Skeletal muscle tissue (tissue), 4 donors: ENCODE measurements around the gene MAP3K13. TPM values are rescaled to one million over a fixed set of nuclear protein-coding genes. Genes with fewer than 3 reads are reported as not detected.
"Not testable (repeated sequence)": the region's sequence is repeated elsewhere in the genome, so short reads cannot be mapped to it uniquely, and the experiment has no call there.

ENCODE experiments used
- H3K27ac ChIP-seq: one replicate; pipeline ENCODE4 v1.7.0; 2013; ENCODE audit warnings: mild to moderate bottlenecking, low read depth, low read length, inconsistent platforms
- H3K27me3 ChIP-seq, 3 donors: one replicate each; pipeline ENCODE4 v1.7.0; 2013; ENCODE audit warnings: low read length in 3 of 3; ENCODE audit not compliant: control insufficient read depth in 3 of 3, insufficient read depth in 3 of 3
- H3K36me3 ChIP-seq, 3 donors: one replicate each; pipeline ENCODE4 v1.7.0; 2013; ENCODE audit warnings: low read length in 3 of 3; ENCODE audit not compliant: control insufficient read depth in 3 of 3, insufficient read depth in 3 of 3
- H3K4me1 ChIP-seq, 3 donors: one replicate each; pipeline ENCODE4 v1.7.0; 2013; ENCODE audit warnings: low read length in 3 of 3, mild to moderate bottlenecking in 3 of 3; ENCODE audit not compliant: control insufficient read depth in 3 of 3, insufficient read depth in 3 of 3
- H3K4me3 ChIP-seq, 3 donors: one replicate each; pipeline ENCODE4 v1.7.0; 2013; ENCODE audit warnings: low read length in 3 of 3
- H3K9ac ChIP-seq, 3 donors: one replicate each; pipeline ENCODE4 v1.7.0; 2013; ENCODE audit warnings: low read length in 3 of 3, mild to moderate bottlenecking in 3 of 3, moderate library complexity in 2 of 3, low read depth in 1 of 3
- H3K9me3 ChIP-seq, 3 donors: one replicate each; pipeline ENCODE4 v1.7.0; 2013; ENCODE audit warnings: low read length in 3 of 3; ENCODE audit not compliant: control insufficient read depth in 3 of 3
- total RNA-seq: library from RNA; depleted of rRNA; stranded (reverse); fragments of >200 nt; gene quantifications from one replicate; pipeline ENCODE4 v1.2.3, GENCODE V29; 2014
- donor health status: Osteomylitis.

Gene MAP3K13
- total RNA-seq, 1 donor from 2014 or later = 9.9 TPM

DNA sequence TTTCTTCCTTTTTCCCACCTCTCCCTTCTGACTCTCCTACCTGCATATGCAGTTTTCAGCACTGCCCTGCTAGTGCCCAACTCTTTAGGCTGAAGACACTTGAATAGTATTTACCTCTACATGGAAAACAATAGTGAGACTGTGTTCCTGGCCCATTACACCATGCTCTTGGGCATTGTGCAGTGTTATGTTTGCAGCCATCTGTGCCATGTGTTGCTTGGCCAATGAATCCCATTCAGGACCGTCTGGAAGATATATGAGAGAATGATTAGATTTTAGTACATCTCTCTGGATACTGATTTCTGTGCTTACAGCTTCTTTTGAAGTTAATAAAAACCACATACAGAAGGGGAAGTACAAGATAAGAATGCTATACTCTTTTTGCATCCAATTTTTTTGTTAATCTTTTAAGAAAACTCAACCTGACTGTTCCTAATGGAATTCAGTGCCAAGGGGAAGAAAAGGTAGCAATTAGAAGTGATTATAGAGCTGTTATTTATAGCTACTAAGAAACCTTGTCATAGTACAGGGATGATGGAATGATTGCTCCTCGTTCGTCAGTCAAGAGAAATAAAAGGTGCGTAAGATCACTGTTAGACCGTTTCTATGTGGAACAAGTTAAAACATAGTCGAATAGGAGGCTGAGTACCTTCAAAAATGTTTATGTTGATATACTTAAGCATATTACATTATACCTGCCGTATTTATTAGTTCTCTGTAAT is 77.0 kb downstream of the MAP3K13 start:
- Histone ChIP-seq H3K4me1 (no peaks in the 10 kb centered on the region), H3K36me3 (no peaks in the 10 kb centered on the region), H3K27me3 (no peaks in the 10 kb centered on the region), H3K27ac (no peak overlapping the region), H3K9me3 (no peaks in the 10 kb centered on the region), H3K9ac (no peak overlapping the region), H3K4me3 (no peak overlapping the region)

GRCh38 chr3:185442031-185442430 is 79.1 kb downstream of the MAP3K13 start:
- Histone ChIP-seq H3K4me1 (no peaks in the 10 kb centered on the region), H3K27ac (no peak overlapping the region), H3K36me3 (no peaks in the 10 kb centered on the region), H3K9ac (no peak overlapping the region), H3K4me3 (no peak overlapping the region), H3K9me3 (no peaks in the 10 kb centered on the region), H3K27me3 (no peaks in the 10 kb centered on the region)

GRCh38 chr3:185444329-185444728 is 81.4 kb downstream of the MAP3K13 start:
- Histone ChIP-seq H3K9me3 (no peaks in the 10 kb centered on the region), H3K4me3 (no peak overlapping the region), H3K27ac (no peak overlapping the region), H3K9ac (no peak overlapping the region), H3K4me1 (no peaks in the 10 kb centered on the region), H3K36me3 (no peaks in the 10 kb centered on the region), H3K27me3 (no peaks in the 10 kb centered on the region)

DNA sequence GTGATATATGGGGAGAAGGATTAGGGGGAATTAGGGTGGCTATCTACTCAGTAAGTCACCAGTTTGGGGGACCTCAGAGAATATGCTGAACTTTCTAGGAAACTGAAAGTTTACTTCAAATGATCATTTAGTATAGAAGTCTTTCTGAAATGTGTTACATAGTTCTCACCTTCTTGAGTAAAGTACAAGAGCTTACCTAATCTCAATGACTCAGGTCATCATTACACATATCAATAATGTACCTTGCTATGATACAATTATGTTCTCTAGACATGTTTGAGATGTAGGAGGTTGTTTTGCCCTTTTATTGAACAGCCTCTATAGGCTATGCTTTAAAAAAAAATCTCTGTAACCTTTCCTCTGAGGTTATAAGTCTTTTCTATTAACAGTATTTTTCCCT is 85.2 kb downstream of the MAP3K13 start:
- H3K9ac ChIP-seq = no peak overlapping the region
- H3K4me1 ChIP-seq = no peaks in the 10 kb centered on the region
- H3K36me3 ChIP-seq = peaks cover 0 to 9% (median 5%) of the 10 kb centered on the region in 3 donors
- H3K4me3 ChIP-seq = no peak overlapping the region
- H3K27me3 ChIP-seq = no peaks in the 10 kb centered on the region
- no peaks in the 10 kb centered on the region for H3K9me3 ChIP-seq
- no peak overlapping the region for H3K27ac ChIP-seq

GRCh38 chr3:185451432-185451831 is 88.5 kb downstream of the MAP3K13 start:
- not testable (repeated sequence) for H3K4me1 ChIP-seq, H3K36me3 ChIP-seq, H3K4me3 ChIP-seq, H3K27me3 ChIP-seq, H3K9me3 ChIP-seq, H3K27ac ChIP-seq, H3K9ac ChIP-seq

DNA sequence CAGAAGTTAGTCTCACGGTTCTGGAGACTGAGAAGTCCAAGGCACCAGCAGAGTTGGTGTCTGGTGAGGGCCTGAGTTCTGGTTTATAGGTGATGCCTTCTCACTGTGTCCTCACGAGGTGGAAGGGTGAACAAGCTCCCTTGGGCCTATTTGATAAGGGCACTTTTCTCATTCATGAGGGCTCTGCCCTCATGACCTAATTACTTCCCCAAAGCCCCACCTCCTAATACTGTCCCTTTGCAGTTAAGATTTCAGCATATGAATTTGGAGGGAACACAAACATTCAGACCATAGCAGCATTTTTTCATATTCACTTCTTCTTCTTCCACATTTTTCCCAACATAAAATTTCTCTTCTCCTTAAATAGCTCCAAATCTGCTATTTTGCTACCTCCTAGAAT is 94.4 kb downstream of the MAP3K13 start:
- H3K9me3 ChIP-seq = no peaks in the 10 kb centered on the region
- no peaks in the 10 kb centered on the region for H3K4me1 ChIP-seq
- H3K27me3 ChIP-seq = no peaks in the 10 kb centered on the region
- no peak overlapping the region for H3K4me3 ChIP-seq
- no peak overlapping the region for H3K9ac ChIP-seq
- no peak overlapping the region for H3K27ac ChIP-seq
- H3K36me3 ChIP-seq = peaks cover 0 to 10% (median 4%) of the 10 kb centered on the region in 3 donors

DNA sequence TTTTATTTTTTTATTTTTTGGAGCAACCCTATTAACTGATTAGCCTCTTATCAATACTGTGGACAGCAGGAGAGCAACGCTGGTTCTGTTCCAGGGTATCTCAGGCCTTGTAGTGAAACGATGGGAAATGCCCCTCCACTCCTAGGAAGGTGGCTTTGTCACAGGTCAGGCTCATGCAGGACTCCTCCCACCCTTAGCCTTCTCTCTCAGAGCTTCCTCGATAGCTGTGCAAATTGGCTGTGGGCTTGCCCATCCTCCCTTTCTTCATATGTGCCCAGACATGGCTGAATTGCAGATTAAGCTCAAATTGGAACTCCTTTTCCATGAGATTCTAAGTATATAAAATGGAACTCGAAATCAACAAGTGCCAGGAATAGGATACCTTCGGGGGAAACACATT is 97.4 kb downstream of the MAP3K13 start:
- no peaks in the 10 kb centered on the region for H3K9me3 ChIP-seq
- H3K27me3 ChIP-seq = no peaks in the 10 kb centered on the region
- no peaks in the 10 kb centered on the region for H3K4me1 ChIP-seq
- H3K4me3 ChIP-seq = no peak overlapping the region
- peaks cover 0 to 5% (median 3%) of the 10 kb centered on the region in 3 donors for H3K36me3 ChIP-seq
- H3K27ac ChIP-seq = no peak overlapping the region
- no peak overlapping the region for H3K9ac ChIP-seq

GRCh38 chr3:185460719-185461350 is 97.9 kb downstream of the MAP3K13 start:
- no peaks in the 10 kb centered on the region for H3K9me3 ChIP-seq
- H3K4me3 ChIP-seq = no peak overlapping the region
- no peak overlapping the region for H3K9ac ChIP-seq
- no peaks in the 10 kb centered on the region for H3K4me1 ChIP-seq
- no peaks in the 10 kb centered on the region for H3K27me3 ChIP-seq
- H3K36me3 ChIP-seq = peaks cover 2 to 8% (median 6%) of the 10 kb centered on the region in 3 donors
- H3K27ac ChIP-seq = no peak overlapping the region

DNA sequence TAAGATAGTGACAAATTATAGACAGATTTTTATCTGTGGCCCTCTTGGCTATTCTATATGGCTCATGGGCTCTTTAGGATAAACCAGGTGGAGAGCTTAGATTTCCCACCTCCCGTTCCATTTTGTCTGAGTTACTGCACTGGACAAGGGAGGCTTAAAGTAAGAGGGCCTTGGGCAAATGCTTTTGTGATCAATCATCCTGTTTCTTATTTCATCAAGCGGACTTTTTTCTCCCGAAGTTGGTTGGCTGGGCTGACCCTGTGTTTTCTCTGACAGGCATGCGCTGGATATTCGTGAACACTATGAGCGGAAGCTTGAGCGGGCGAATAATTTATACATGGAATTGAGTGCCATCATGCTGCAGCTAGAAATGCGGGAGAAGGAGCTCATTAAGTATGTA is 102.5 kb downstream of the MAP3K13 start:
- Histone ChIP-seq H3K27me3 (no peaks in the 10 kb centered on the region), H3K4me1 (no peaks in the 10 kb centered on the region), H3K9ac (no peak overlapping the region), H3K36me3 (peaks cover 12 to 28% (median 13%) of the 10 kb centered on the region in 3 donors), H3K9me3 (no peaks in the 10 kb centered on the region), H3K27ac (no peak overlapping the region), H3K4me3 (no peak overlapping the region)

- peaks cover 12 to 31% (median 17%) of the 10 kb centered on the region in 3 donors for H3K36me3 ChIP-seq
- not testable (repeated sequence) for H3K27ac ChIP-seq, H3K9ac ChIP-seq, H3K4me3 ChIP-seq, H3K4me1 ChIP-seq, H3K9me3 ChIP-seq, H3K27me3 ChIP-seq
Observed at GRCh38 chr3:185466123-185466522, 103.2 kb downstream of the MAP3K13 start.
